Esophagus squamous epithelium (tissue), 4 donors: ENCODE measurements around the gene NDUFB7.

ENCODE experiments used
- CTCF ChIP-seq, 6 experiments: fragments of 450-650 bp in 4 of 6; fragments of 200-600 bp in 2 of 6; sonication (generic) in 2 of 6; IDR thresholded peaks; one replicate each; pipeline ENCODE4 v1.5.1; 2016 to 2019; ENCODE audit warnings: antibody characterized with exemption in 6 of 6, mild to moderate bottlenecking in 4 of 6, moderate library complexity in 4 of 6
- POLR2A ChIP-seq, 4 donors: fragments of 450-650 bp; IDR thresholded peaks; one replicate each; pipeline ENCODE4 v1.6.1; 2017; ENCODE audit warnings: antibody characterized with exemption in 4 of 4, mild to moderate bottlenecking in 4 of 4, moderate library complexity in 3 of 4

GRCh38 chr19:14529254-14530004, 42.4 kb downstream of the NDUFB7 start, which contains the start of gene TECR:
- TF ChIP-seq POLR2A (IDR thresholded peaks at IDR 0.05) (peak in 3 of 4 donors; percentile 96 to 99 (median 99)), CTCF (IDR thresholded peaks at IDR 0.05) (peak in 4 of 6 experiments; percentile 7 to 13 (median 8))
